ENCODE data around the gene CARS2. TPM values are rescaled to one million over a fixed set of nuclear protein-coding genes. Genes with fewer than 3 reads are reported as not detected.
A peak's percentile ranks its signal among the peaks of the same experiment; 100 is the strongest.

CARS2 gene
- total RNA-seq, 1 experiment from 2014 or later = 41.9 TPM

DNA sequence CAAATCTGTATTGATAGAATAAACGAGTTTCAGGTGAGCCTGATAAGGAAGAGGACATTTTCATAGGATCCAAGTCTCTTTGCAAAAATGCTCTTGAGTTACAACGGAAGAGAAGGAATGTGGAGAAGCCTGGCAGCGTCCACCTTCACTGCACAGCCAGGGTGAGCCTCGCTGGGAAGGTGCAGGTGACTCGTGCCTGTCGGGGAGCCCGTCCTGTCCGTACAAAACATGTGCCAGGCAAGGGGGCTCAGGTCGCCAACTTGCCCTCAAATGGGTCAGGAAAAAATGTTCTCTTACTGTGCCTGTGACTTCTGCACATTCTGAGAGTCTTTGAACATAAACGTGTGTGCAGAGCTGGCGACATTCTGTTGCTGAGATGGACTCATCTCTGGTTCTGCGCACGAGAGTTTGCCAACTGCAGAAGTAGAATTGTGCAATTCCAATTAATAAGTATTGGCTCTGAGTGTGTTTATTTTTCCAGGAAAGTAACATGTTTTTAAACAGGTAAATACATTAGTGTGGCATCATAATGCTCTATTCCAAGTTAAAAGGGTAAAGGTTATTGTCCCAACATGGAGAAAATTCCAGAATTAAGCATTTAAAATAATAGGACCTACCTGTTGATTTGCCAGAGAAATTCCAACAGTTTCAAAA lies 62.0 kb downstream of the CARS2 start:
- H4K20me1 ChIP-seq (ENCODE audit: control insufficient read depth, insufficient read depth, insufficient read length) = no peaks in the 10 kb centered on the region
- no peak overlapping the region for H2BK5ac ChIP-seq (ENCODE audit: insufficient read length, low read length)
- H3K9ac ChIP-seq (ENCODE audit: extremely low read depth, insufficient read length, low read length) = no peak overlapping the region
- TF ChIP-seq, protein P1, sequence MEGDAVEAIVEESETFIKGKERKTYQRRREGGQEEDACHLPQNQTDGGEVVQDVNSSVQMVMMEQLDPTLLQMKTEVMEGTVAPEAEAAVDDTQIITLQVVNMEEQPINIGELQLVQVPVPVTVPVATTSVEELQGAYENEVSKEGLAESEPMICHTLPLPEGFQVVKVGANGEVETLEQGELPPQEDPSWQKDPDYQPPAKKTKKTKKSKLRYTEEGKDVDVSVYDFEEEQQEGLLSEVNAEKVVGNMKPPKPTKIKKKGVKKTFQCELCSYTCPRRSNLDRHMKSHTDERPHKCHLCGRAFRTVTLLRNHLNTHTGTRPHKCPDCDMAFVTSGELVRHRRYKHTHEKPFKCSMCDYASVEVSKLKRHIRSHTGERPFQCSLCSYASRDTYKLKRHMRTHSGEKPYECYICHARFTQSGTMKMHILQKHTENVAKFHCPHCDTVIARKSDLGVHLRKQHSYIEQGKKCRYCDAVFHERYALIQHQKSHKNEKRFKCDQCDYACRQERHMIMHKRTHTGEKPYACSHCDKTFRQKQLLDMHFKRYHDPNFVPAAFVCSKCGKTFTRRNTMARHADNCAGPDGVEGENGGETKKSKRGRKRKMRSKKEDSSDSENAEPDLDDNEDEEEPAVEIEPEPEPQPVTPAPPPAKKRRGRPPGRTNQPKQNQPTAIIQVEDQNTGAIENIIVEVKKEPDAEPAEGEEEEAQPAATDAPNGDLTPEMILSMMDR (conservative IDR thresholded peaks at IDR 0.05) = no peak
- no peak overlapping the region for H2BK12ac ChIP-seq (ENCODE audit: insufficient read length, low read depth, low read length)
- no peak overlapping the region for H2BK120ac ChIP-seq (ENCODE audit: low read depth, low read length, poor library complexity, severe bottlenecking)
- H3K23ac ChIP-seq (ENCODE audit: insufficient read length, low read depth, low read length) = no peak overlapping the region
- no peak overlapping the region for H3K4me3 Mint-ChIP-seq
- H3K36me3 Mint-ChIP-seq (ENCODE audit: insufficient read depth in 1 of 3, low read depth in 3 of 3) = peaks cover 8 to 49% (median 39%) of the 10 kb centered on the region in 3 experiments
- no CpG with 5 or more reads among the region's 13 CpGs for WGBS (ENCODE audit: extremely low coverage, insufficient read length, low lambda C conversion rate)
- H4K8ac ChIP-seq (replicated peaks; ENCODE audit: insufficient read length, low read depth, low read length) = no peak overlapping the region
- no peak overlapping the region for H3K27ac Mint-ChIP-seq
- H3K18ac ChIP-seq (ENCODE audit: insufficient read length, low read depth, low read length) = no peak overlapping the region
- no peak overlapping the region for H2AFZ ChIP-seq (ENCODE audit: low read length)
- no peaks in the 10 kb centered on the region for H3K23me2 ChIP-seq (ENCODE audit: insufficient read length, low read depth, low read length, poor library complexity, severe bottlenecking)
- H4K5ac ChIP-seq (ENCODE audit: insufficient read length, low read depth, low read length) = no peak overlapping the region
- no peak overlapping the region for H2BK15ac ChIP-seq (ENCODE audit: low read depth, low read length)
- no peaks in the 10 kb centered on the region for H3K79me2 ChIP-seq (ENCODE audit: insufficient read depth, low read length)
- peaks cover 2% of the 10 kb centered on the region for H3K4me1 ChIP-seq (ENCODE audit: insufficient read depth, low read length)
- no peaks in the 10 kb centered on the region for H3K9me3 Mint-ChIP-seq
- peak; percentile 20 for DNase-seq
- no peak overlapping the region for H3T11ph ChIP-seq (ENCODE audit: low read length)
- H2AK5ac ChIP-seq (ENCODE audit: insufficient read length, low read length) = no peak overlapping the region
- no peak overlapping the region for H4K91ac ChIP-seq (ENCODE audit: insufficient read length, low read depth, low read length)
- peaks cover 5 to 12% of the 10 kb centered on the region in 2 experiments for H3K4me1 Mint-ChIP-seq
- H2BK20ac ChIP-seq (ENCODE audit: low read depth, low read length, poor library complexity, severe bottlenecking) = no peak overlapping the region
- no peaks in the 10 kb centered on the region; the same call in 1 of the 2 replicates for H3K27me3 Mint-ChIP-seq (ENCODE audit: low read depth)
- H3K27me3 ChIP-seq (ENCODE audit: insufficient read depth, low read length) = no peaks in the 10 kb centered on the region
- no peak overlapping the region for H3K27ac ChIP-seq (ENCODE audit: insufficient read length, low read depth, low read length)
- no peak overlapping the region for H3K4ac ChIP-seq (ENCODE audit: low read depth, low read length)
- no peaks in the 10 kb centered on the region for H3K79me1 ChIP-seq (ENCODE audit: insufficient read depth, low read depth, low read length, poor library complexity, severe bottlenecking)
- no peak overlapping the region for H3K56ac ChIP-seq (ENCODE audit: insufficient read length, low read depth, low read length)
- H3K4me2 ChIP-seq (ENCODE audit: insufficient read depth, insufficient read length, low read length) = no peak overlapping the region
- H3K14ac ChIP-seq (ENCODE audit: insufficient read depth, low read length) = no peak overlapping the region; the same call in 1 of the 2 replicates
- H3K9me3 ChIP-seq (ENCODE audit: control insufficient read depth, low read depth, low read length) = no peaks in the 10 kb centered on the region
